Skeletal muscle tissue (tissue), 4 donors: ENCODE measurements around the gene KEL. TPM values are rescaled to one million over a fixed set of nuclear protein-coding genes. Genes with fewer than 3 reads are reported as not detected.

Experiments used
- H3K27ac ChIP-seq: one replicate; pipeline ENCODE4 v1.7.0; 2013; ENCODE audit warnings: mild to moderate bottlenecking, low read depth, low read length, inconsistent platforms
- H3K27me3 ChIP-seq, 3 donors: one replicate each; pipeline ENCODE4 v1.7.0; 2013; ENCODE audit warnings: low read length in 3 of 3; ENCODE audit not compliant: control insufficient read depth in 3 of 3, insufficient read depth in 3 of 3
- H3K36me3 ChIP-seq, 3 donors: one replicate each; pipeline ENCODE4 v1.7.0; 2013; ENCODE audit warnings: low read length in 3 of 3; ENCODE audit not compliant: control insufficient read depth in 3 of 3, insufficient read depth in 3 of 3
- H3K4me1 ChIP-seq, 3 donors: one replicate each; pipeline ENCODE4 v1.7.0; 2013; ENCODE audit warnings: low read length in 3 of 3, mild to moderate bottlenecking in 3 of 3; ENCODE audit not compliant: control insufficient read depth in 3 of 3, insufficient read depth in 3 of 3
- H3K4me3 ChIP-seq, 3 donors: one replicate each; pipeline ENCODE4 v1.7.0; 2013; ENCODE audit warnings: low read length in 3 of 3
- H3K9ac ChIP-seq, 3 donors: one replicate each; pipeline ENCODE4 v1.7.0; 2013; ENCODE audit warnings: low read length in 3 of 3, mild to moderate bottlenecking in 3 of 3, moderate library complexity in 2 of 3, low read depth in 1 of 3
- H3K9me3 ChIP-seq, 3 donors: one replicate each; pipeline ENCODE4 v1.7.0; 2013; ENCODE audit warnings: low read length in 3 of 3; ENCODE audit not compliant: control insufficient read depth in 3 of 3
- total RNA-seq: library from RNA; depleted of rRNA; stranded (reverse); fragments of >200 nt; gene quantifications from one replicate; pipeline ENCODE4 v1.2.3, GENCODE V29; 2014
- donor health status: Osteomylitis.

KEL gene
- total RNA-seq, 1 donor from 2014 or later = 3.1 TPM

- Histone ChIP-seq H3K9ac (no peak overlapping the region), H3K27me3 (peaks cover 0 to 9% (median 4%) of the 10 kb centered on the region in 3 donors), H3K4me3 (no peak overlapping the region), H3K4me1 (no peaks in the 10 kb centered on the region), H3K9me3 (no peaks in the 10 kb centered on the region), H3K27ac (no peak overlapping the region), H3K36me3 (no peaks in the 10 kb centered on the region)
These were observed 29.1 kb downstream of the KEL start for GRCh38 chr7:142933092-142933475.

GRCh38 chr7:142932386-142933091 lies 29.6 kb downstream of the KEL start:
- H3K27ac ChIP-seq = no peak overlapping the region
- H3K9ac ChIP-seq = no peak overlapping the region
- no peaks in the 10 kb centered on the region for H3K4me1 ChIP-seq
- H3K36me3 ChIP-seq = no peaks in the 10 kb centered on the region
- peaks cover 0 to 9% (median 7%) of the 10 kb centered on the region in 3 donors for H3K27me3 ChIP-seq
- H3K9me3 ChIP-seq = no peaks in the 10 kb centered on the region
- H3K4me3 ChIP-seq = no peak overlapping the region

GRCh38 chr7:142930126-142930730 lies 31.9 kb downstream of the KEL start:
- Histone ChIP-seq H3K4me3 (no peak overlapping the region), H3K27me3 (peaks cover 0 to 9% (median 7%) of the 10 kb centered on the region in 3 donors), H3K27ac (no peak overlapping the region), H3K4me1 (no peaks in the 10 kb centered on the region), H3K9me3 (no peaks in the 10 kb centered on the region), H3K36me3 (no peaks in the 10 kb centered on the region), H3K9ac (no peak overlapping the region)

GRCh38 chr7:142927949-142928348 lies 34.2 kb downstream of the KEL start:
- no peaks in the 10 kb centered on the region for H3K9me3 ChIP-seq
- peaks cover 0 to 3% (median 1%) of the 10 kb centered on the region in 3 donors for H3K27me3 ChIP-seq
- H3K27ac ChIP-seq = no peak overlapping the region
- no peaks in the 10 kb centered on the region for H3K36me3 ChIP-seq
- no peaks in the 10 kb centered on the region for H3K4me1 ChIP-seq
- no peak overlapping the region for H3K4me3 ChIP-seq
- H3K9ac ChIP-seq = no peak overlapping the region

GRCh38 chr7:142927085-142927745 lies 34.9 kb downstream of the KEL start:
- no peaks in the 10 kb centered on the region for H3K9me3 ChIP-seq
- no peak overlapping the region for H3K4me3 ChIP-seq
- H3K4me1 ChIP-seq = no peaks in the 10 kb centered on the region
- H3K27me3 ChIP-seq = peaks cover 0 to 3% (median 0%) of the 10 kb centered on the region in 3 donors
- no peak overlapping the region for H3K27ac ChIP-seq
- H3K9ac ChIP-seq = no peak overlapping the region
- H3K36me3 ChIP-seq = no peaks in the 10 kb centered on the region

- no peak overlapping the region for H3K9ac ChIP-seq
- H3K9me3 ChIP-seq = no peaks in the 10 kb centered on the region
- H3K4me1 ChIP-seq = no peaks in the 10 kb centered on the region
- H3K27ac ChIP-seq = no peak overlapping the region
- no peak overlapping the region for H3K4me3 ChIP-seq
- no peaks in the 10 kb centered on the region for H3K36me3 ChIP-seq
- H3K27me3 ChIP-seq = peaks cover 0 to 3% (median 0%) of the 10 kb centered on the region in 3 donors
These were observed 36.8 kb downstream of the KEL start for GRCh38 chr7:142925413-142925812.

GRCh38 chr7:142923391-142923790 lies 38.8 kb downstream of the KEL start:
- Histone ChIP-seq H3K27ac (no peak overlapping the region), H3K4me3 (no peak overlapping the region), H3K4me1 (no peaks in the 10 kb centered on the region)

GRCh38 chr7:142919656-142920055 lies 42.5 kb downstream of the KEL start:
- Histone ChIP-seq H3K9me3 (no peaks in the 10 kb centered on the region), H3K4me3 (no peak overlapping the region), H3K9ac (no peak overlapping the region), H3K27me3 (peaks cover 0 to 2% (median 2%) of the 10 kb centered on the region in 3 donors), H3K36me3 (no peaks in the 10 kb centered on the region), H3K4me1 (no peaks in the 10 kb centered on the region), H3K27ac (no peak overlapping the region)

More at GRCh38 chr7:142923391-142923790, 38.8 kb downstream of the KEL start:
- peaks cover 0 to 3% (median 0%) of the 10 kb centered on the region in 3 donors for H3K27me3 ChIP-seq
- H3K9ac ChIP-seq = no peak overlapping the region
- H3K36me3 ChIP-seq = no peaks in the 10 kb centered on the region
- no peaks in the 10 kb centered on the region for H3K9me3 ChIP-seq

GRCh38 chr7:142918901-142919300 lies 43.3 kb downstream of the KEL start:
- Histone ChIP-seq H3K9me3 (no peaks in the 10 kb centered on the region), H3K36me3 (no peaks in the 10 kb centered on the region), H3K4me3 (no peak overlapping the region), H3K4me1 (no peaks in the 10 kb centered on the region), H3K27ac (no peak overlapping the region), H3K9ac (no peak overlapping the region), H3K27me3 (peaks cover 0 to 2% (median 2%) of the 10 kb centered on the region in 3 donors)

- no peaks in the 10 kb centered on the region for H3K4me1 ChIP-seq
- H3K9ac ChIP-seq = no peak overlapping the region
- H3K9me3 ChIP-seq = no peaks in the 10 kb centered on the region
- H3K4me3 ChIP-seq = no peak overlapping the region
- H3K36me3 ChIP-seq = no peaks in the 10 kb centered on the region
- no peak overlapping the region for H3K27ac ChIP-seq
- peaks cover 0 to 2% (median 2%) of the 10 kb centered on the region in 3 donors for H3K27me3 ChIP-seq
These were observed 44.7 kb downstream of the KEL start for GRCh38 chr7:142917447-142917846.
